ENCODE measurements around the gene DPP6.

- TF ChIP-seq NFATC3 (IDR thresholded peaks at IDR 0.05) (no peak), CTCF (IDR thresholded peaks at IDR 0.05 in 2 of 3, conservative IDR thresholded peaks at IDR 0.05 in 1 of 3; ENCODE audit: insufficient read depth in 2 of 3, low read depth in 1 of 3, low read length in 3 of 3) (no peak), MEF2A (IDR thresholded peaks at IDR 0.05; ENCODE audit: control insufficient read depth, low read depth, low read length) (no peak), MAFK (IDR thresholded peaks at IDR 0.05; ENCODE audit: low read length) (no peak), SRSF1 (IDR thresholded peaks at IDR 0.05; ENCODE audit: low read depth, low read length) (no peak), PCBP2 (IDR thresholded peaks at IDR 0.05; ENCODE audit: low read depth, low read length, poor library complexity, severe bottlenecking) (no peak), KDM4B (IDR thresholded peaks at IDR 0.05; ENCODE audit: borderline replicate concordance in 2 of 2, low read depth in 1 of 2) (no peak)
Observed at GRCh38 chr7:154877031-154877430, 824.8 kb downstream of the DPP6 start.
